HG03469 (cell line): Measurements from ENCODE around the gene ALDH8A1.

Experiments used
- ATAC-seq: cut with Tn5 transposase; IDR thresholded peaks from one replicate; pipeline ENCODE4 v1.9.1; 2021; ENCODE audit warnings: mild to moderate bottlenecking, moderate library complexity, moderate number of reproducible peaks; ENCODE audit not compliant: unreplicated experiment

The ALDH8A1 gene

DNA sequence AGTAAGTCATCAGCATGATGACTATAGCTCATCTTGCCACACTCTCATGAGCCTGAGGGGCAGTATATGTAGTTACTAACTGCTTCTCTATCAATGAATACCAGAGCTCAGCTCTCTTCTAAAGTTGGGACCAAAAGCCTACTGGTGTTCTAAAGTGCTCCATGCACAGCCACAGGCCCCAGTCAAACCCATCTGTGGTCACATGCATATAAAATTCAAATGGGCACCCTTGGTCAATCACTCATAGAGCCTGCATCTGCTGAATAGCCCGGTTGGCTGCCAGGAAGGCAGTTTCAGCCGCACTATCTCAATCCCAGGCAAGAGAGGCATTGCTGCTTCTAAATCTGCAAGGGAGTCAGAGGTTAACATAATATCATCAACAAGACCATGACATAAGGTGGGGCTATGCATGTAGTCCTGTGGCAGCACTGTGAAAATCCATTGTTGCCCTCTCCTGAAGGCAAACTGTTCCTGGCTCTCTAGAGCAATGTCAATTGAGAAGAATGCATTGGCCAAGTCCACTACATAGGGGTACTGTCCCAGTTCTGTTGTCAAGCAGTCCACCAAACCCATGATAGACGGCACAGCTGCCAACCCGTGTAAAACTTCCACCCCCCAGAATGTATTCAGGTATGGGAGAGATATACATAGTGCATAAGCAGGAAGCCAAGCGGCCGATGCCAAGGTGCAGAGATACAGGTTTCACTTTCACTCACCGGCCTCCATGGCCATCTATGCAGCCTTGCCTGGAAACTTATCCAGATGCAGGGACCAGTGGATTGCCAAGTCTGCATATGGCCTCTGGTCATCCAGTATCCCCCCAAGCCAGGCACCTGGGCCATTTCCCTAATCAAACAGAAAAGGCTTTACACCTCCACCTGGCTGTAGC lies 76.2 kb downstream of the ALDH8A1 start:
- ATAC-seq, result no peak

DNA sequence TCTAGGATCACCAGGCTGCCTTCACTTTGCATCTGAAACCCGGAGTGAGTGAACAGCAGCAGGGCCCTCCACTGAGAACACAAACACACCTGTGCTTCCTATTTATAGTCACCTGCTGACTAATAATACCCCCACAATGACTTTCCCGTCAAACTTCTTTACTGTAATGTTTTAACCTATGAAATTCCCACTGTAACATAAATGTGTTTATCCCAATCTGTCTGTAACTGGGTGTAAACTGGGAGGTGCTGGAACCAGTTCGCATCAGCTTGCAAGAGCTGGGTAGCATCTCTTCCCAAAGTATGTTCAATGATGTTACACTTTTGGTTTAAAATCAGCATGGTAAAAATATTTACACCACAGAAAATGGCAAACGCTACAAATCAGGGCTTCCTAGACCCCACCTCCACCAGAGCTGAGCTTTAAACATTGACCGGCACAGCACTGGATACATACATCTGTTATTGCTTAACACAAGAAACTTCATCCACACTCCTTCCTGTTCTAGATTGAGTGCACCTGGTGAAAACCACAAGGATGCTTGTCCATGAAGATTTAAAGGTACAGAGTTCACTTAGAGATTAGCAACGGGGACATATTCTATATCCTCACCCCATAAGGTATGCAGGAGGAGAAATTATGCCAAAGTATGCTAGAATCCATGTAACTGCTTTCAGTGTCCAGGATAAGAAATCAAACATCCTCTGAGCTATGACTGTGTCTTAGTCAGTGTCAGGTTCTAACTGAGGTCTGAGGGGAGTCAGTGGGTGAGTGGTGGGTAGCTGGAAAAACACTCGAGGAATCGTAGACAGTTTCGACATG lies 79.0 kb downstream of the ALDH8A1 start:
- ATAC-seq, result peak; percentile 69

DNA sequence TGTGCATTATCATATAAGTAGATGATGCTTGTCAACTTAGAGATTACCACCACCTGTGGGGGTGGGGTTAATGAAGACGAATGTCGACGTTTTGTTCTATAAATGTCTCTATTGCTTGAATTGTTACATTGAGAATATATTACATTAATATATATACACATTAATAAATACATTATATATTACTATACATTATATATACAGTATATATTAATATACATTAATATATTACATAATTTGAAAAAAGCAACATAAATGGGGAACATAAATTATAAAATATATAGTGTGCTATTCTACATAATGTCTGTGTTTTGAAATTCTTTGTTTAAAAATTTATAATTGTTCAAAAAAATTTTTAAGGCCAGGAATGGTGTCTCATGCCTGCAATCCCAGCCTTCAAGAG lies 81.1 kb downstream of the ALDH8A1 start:
- ATAC-seq, result no peak
